ENCODE results near the gene PKN2.
"Not testable (repeated sequence)": the region's sequence is repeated elsewhere in the genome, so short reads cannot be mapped to it uniquely, and the experiment has no call there.

Gene PKN2

GRCh38 chr1:88878731-88879130 lies 194.7 kb downstream of the PKN2 start:
- Histone ChIP-seq H3K27me3 (ENCODE audit: control insufficient read depth, insufficient read depth, low read length) (no peaks in the 10 kb centered on the region), H3K9me3 (ENCODE audit: control insufficient read depth, insufficient read depth, low read length) (no peaks in the 10 kb centered on the region), H3K27ac (ENCODE audit: low read depth, low read length) (no peak overlapping the region), H3K9ac (ENCODE audit: low read depth, low read length) (no peak overlapping the region), H3K36me3 (ENCODE audit: control insufficient read depth, insufficient read depth, low read length) (peaks cover 24% of the 10 kb centered on the region), H3K4me1 (ENCODE audit: control insufficient read depth, insufficient read depth, low read length) (no peaks in the 10 kb centered on the region), H3K4me3 (ENCODE audit: low read depth, low read length) (no peak overlapping the region)

- H3K9me3 ChIP-seq (ENCODE audit: control insufficient read depth, insufficient read depth, low read length); H3K4me1 ChIP-seq (ENCODE audit: control insufficient read depth, insufficient read depth, low read length); H3K9ac ChIP-seq (ENCODE audit: low read depth, low read length); H3K27me3 ChIP-seq (ENCODE audit: control insufficient read depth, insufficient read depth, low read length); H3K4me3 ChIP-seq (ENCODE audit: low read depth, low read length); H3K27ac ChIP-seq (ENCODE audit: low read depth, low read length): not testable (repeated sequence)
- H3K36me3 ChIP-seq (ENCODE audit: control insufficient read depth, insufficient read depth, low read length): peaks cover 36% of the 10 kb centered on the region
These were observed 196.6 kb downstream of the PKN2 start for GRCh38 chr1:88880717-88881116.

- H3K9me3 ChIP-seq (ENCODE audit: control insufficient read depth, insufficient read depth, low read length): no peaks in the 10 kb centered on the region
- no peak overlapping the region for H3K27ac ChIP-seq (ENCODE audit: low read depth, low read length)
- no peaks in the 10 kb centered on the region for H3K4me1 ChIP-seq (ENCODE audit: control insufficient read depth, insufficient read depth, low read length)
- no peak overlapping the region for H3K4me3 ChIP-seq (ENCODE audit: low read depth, low read length)
- no peak overlapping the region for H3K9ac ChIP-seq (ENCODE audit: low read depth, low read length)
- no peaks in the 10 kb centered on the region for H3K27me3 ChIP-seq (ENCODE audit: control insufficient read depth, insufficient read depth, low read length)
- peaks cover 50% of the 10 kb centered on the region for H3K36me3 ChIP-seq (ENCODE audit: control insufficient read depth, insufficient read depth, low read length)
These were observed 199.1 kb downstream of the PKN2 start for GRCh38 chr1:88883156-88883555.

All from HUES48 (cell line).